HepG2 (cell line): Measurements from ENCODE around the gene GPC6. TPM values are rescaled to one million over a fixed set of nuclear protein-coding genes. Genes with fewer than 3 reads are reported as not detected.

ENCODE experiments used
- ATAC-seq: fragments of 200-7000 bp; cut with Tn5 transposase; 3 replicates; pipeline ENCODE4 v1.9.1; 2020; ENCODE audit warnings: mild to moderate bottlenecking, moderate library complexity
- BruUV-seq: library from RNA; stranded (reverse); fragments of 400-500 nt; replicated peaks from 2 replicates; lab custom pipeline; 2021; lab: Mats Ljungman, UMichigan
- CTCF ChIA-PET: fragments of 300-600 bp; formaldehyde crosslinking; extraction: SDS; loops from one replicate; lab custom pipeline; 2021; ENCODE audit warnings: low total read pairs, inconsistent platforms, low intra/inter-chr PET ratio; lab: Yijun Ruan, JAX
- POLR2A ChIA-PET: fragments of 350-600 bp; sonication (Branson Sonifier 250); formaldehyde crosslinking; loops from one replicate; lab custom pipeline; 2020; ENCODE audit warnings: antibody characterized with exemption, inconsistent platforms; lab: Yijun Ruan, JAX
- DNase-seq: peaks from one replicate; pipeline ENCODE4 v3.0.0-alpha.2; 2015; ENCODE audit warnings: low spot score
- FAIRE-seq: peaks from 3 replicates; lab custom pipeline; 2011; peaks lifted over from hg19 to GRCh38; lab: Jason Lieb, UNC
- H2AFZ ChIP-seq: one replicate; pipeline ENCODE4 v1.6.1; 2011; ENCODE audit warnings: low read length, inconsistent platforms
- H3K27ac ChIP-seq: fragments of 300-600 bp; 3 replicates; pipeline ENCODE4 v1.8.0; 2011; ENCODE audit warnings: mixed run types, mild to moderate bottlenecking, mixed read lengths, low read length, inconsistent platforms; ENCODE audit not compliant: insufficient read depth; ENCODE audit errors: extremely low read length
- H3K27me3 ChIP-seq, 2 experiments: fragments of 200-600 bp in 1 of 2; 2 replicates in 1 of 2; 3 replicates in 1 of 2; pipeline versions ENCODE4 v1.6.0 to v1.8.0; 2011; ENCODE audit warnings: low read length in 2 of 2, mild to moderate bottlenecking in 2 of 2, moderate library complexity in 2 of 2, inconsistent platforms in 1 of 2; ENCODE audit not compliant: insufficient read depth in 2 of 2, control insufficient read depth in 1 of 2
- H3K36me3 ChIP-seq, 2 experiments: fragments of 200-600 bp in 1 of 2; replicated peaks in 1 of 2; 2 replicates in 1 of 2; 3 replicates in 1 of 2; pipeline versions ENCODE4 v1.5.1 to v1.8.0; 2011; ENCODE audit warnings: low read length in 2 of 2, inconsistent platforms in 1 of 2; ENCODE audit not compliant: insufficient read depth in 2 of 2, control insufficient read depth in 1 of 2
- H3K4me1 ChIP-seq: 2 replicates; pipeline ENCODE4 v1.5.1; 2012; ENCODE audit warnings: low read length, inconsistent platforms; ENCODE audit not compliant: insufficient read depth
- H3K4me2 ChIP-seq: 2 replicates; pipeline ENCODE4 v1.6.0; 2011; ENCODE audit warnings: low read depth, low read length, inconsistent platforms
- H3K4me3 ChIP-seq, 3 experiments: fragments of 200-600 bp in 1 of 3; sonication (generic), shearing (Covaris generic) in 1 of 3; replicated peaks in 1 of 3; 2 replicates each; pipeline ENCODE4 v1.5.1; 2011 to 2016; ENCODE audit warnings: low read length in 3 of 3, inconsistent platforms in 2 of 3, low read depth in 2 of 3, mild to moderate bottlenecking in 2 of 3, control low read depth in 1 of 3, mixed read lengths in 1 of 3; ENCODE audit not compliant: insufficient read depth in 1 of 3
- H3K79me2 ChIP-seq: one replicate; pipeline ENCODE4 v1.6.1; 2011; ENCODE audit warnings: low read length, inconsistent platforms; ENCODE audit not compliant: insufficient read depth
- H3K9ac ChIP-seq: 2 replicates; pipeline ENCODE4 v1.6.0; 2011; ENCODE audit warnings: mild to moderate bottlenecking, low read depth, low read length, inconsistent platforms; ENCODE audit not compliant: insufficient read depth
- H3K9me3 ChIP-seq: 2 replicates; pipeline ENCODE4 v1.5.1; 2012; ENCODE audit warnings: mild to moderate bottlenecking, low read length
- H4K20me1 ChIP-seq: 2 replicates; pipeline ENCODE4 v1.6.0; 2011; ENCODE audit warnings: inconsistent platforms, mild to moderate bottlenecking, low read length, moderate library complexity; ENCODE audit not compliant: insufficient read depth
- ARNT ChIP-seq: fragments of 450-650 bp; IDR thresholded peaks from 2 replicates; pipeline ENCODE4 v1.6.1; 2017
- DPF2 ChIP-seq: sonication (generic); formaldehyde crosslinking; IDR thresholded peaks from 2 replicates; pipeline ENCODE4 v1.4.0; 2020; ENCODE audit warnings: mild to moderate bottlenecking, low read depth, missing genetic modification reagents, borderline replicate concordance
- HHEX ChIP-seq: IDR thresholded peaks from 2 replicates; pipeline ENCODE4 v1.6.1; 2016; ENCODE audit warnings: control low read depth
- MAF1 ChIP-seq: sonication (generic); formaldehyde crosslinking; IDR thresholded peaks from 2 replicates; pipeline ENCODE4 v1.5.0; 2020; ENCODE audit warnings: missing genetic modification reagents, borderline replicate concordance
- MAFF ChIP-seq: IDR thresholded peaks from 2 replicates; pipeline ENCODE4 v1.6.1; 2011; ENCODE audit warnings: low read depth, low read length, improper control_type of control experiment
- MAFK ChIP-seq, 2 experiments: IDR thresholded peaks in 1 of 2; conservative IDR thresholded peaks in 1 of 2; 2 replicates each; pipeline ENCODE4 v1.6.1; 2011; ENCODE audit warnings: improper control_type of control experiment in 2 of 2, low read length in 2 of 2
- MBD4 ChIP-seq: IDR thresholded peaks from 2 replicates; pipeline ENCODE4 v1.6.1; 2012; ENCODE audit warnings: low read length, inconsistent platforms, borderline replicate concordance
- NFE2L2 ChIP-seq: fragments of 150-350 bp; IDR thresholded peaks from 2 replicates; pipeline ENCODE4 v1.6.1; 2014; ENCODE audit warnings: low read length
- PHF21A ChIP-seq: sonication (generic); formaldehyde crosslinking; IDR thresholded peaks from 2 replicates; pipeline ENCODE4 v1.5.0; 2020; ENCODE audit warnings: mild to moderate bottlenecking, missing genetic modification reagents
- RERE ChIP-seq: IDR thresholded peaks from 2 replicates; pipeline ENCODE4 v1.6.1; 2016; ENCODE audit warnings: low read depth, missing genetic modification reagents, missing compliant biosample characterization
- SMARCC2 ChIP-seq: fragments of 450-650 bp; IDR thresholded peaks from 2 replicates; pipeline ENCODE4 v1.6.1; 2017; ENCODE audit warnings: antibody characterized with exemption, mild to moderate bottlenecking
- SOX13 ChIP-seq, 3 experiments: fragments of 450-650 bp in 1 of 3; sonication (generic) in 1 of 3; formaldehyde crosslinking in 1 of 3; IDR thresholded peaks in 2 of 3; conservative IDR thresholded peaks in 1 of 3; 2 replicates each; pipeline versions ENCODE4 v1.5.0 to v1.6.1; 2016 to 2020; ENCODE audit warnings: antibody characterized with exemption in 1 of 3, mild to moderate bottlenecking in 1 of 3, missing compliant biosample characterization in 1 of 3, missing genetic modification reagents in 1 of 3, moderate library complexity in 1 of 3
- ZNF101 ChIP-seq: sonication (generic); formaldehyde crosslinking; IDR thresholded peaks from 2 replicates; pipeline ENCODE4 v1.4.0; 2020; ENCODE audit warnings: mild to moderate bottlenecking, low read depth, missing genetic modification reagents, borderline replicate concordance
- ZNF329 ChIP-seq: sonication (generic); formaldehyde crosslinking; IDR thresholded peaks from 2 replicates; pipeline ENCODE4 v1.9.0; 2021; ENCODE audit warnings: low read depth, mild to moderate bottlenecking, missing genetic modification reagents
- ZNF75D ChIP-seq: sonication (generic); formaldehyde crosslinking; IDR thresholded peaks from 2 replicates; pipeline ENCODE4 v1.8.1; 2023; ENCODE audit warnings: missing genetic modification reagents, mild to moderate bottlenecking, borderline replicate concordance
- ZZZ3 ChIP-seq: sonication (generic); formaldehyde crosslinking; IDR thresholded peaks from 2 replicates; pipeline ENCODE4 v1.4.0; 2020; ENCODE audit warnings: missing genetic modification reagents, mild to moderate bottlenecking, borderline replicate concordance
- WGBS: methylation state at CpG from one replicate; pipeline ENCODE4 v1.1.6; 2017; ENCODE audit warnings: low lambda C conversion rate; 5-methylcytosine and 5-hydroxymethylcytosine counted together
- in situ Hi-C: cut with HindIII; loops from 2 replicates; pipeline ENCODE4 v1.10.0; 2017; ENCODE audit warnings: low pct_unique_long_range_greater_than_20kb; ENCODE audit not compliant: extremely low pct_ligation_motif_present
- intact Hi-C: fragments of 100-400 bp; cut with micrococcal nuclease; formaldehyde crosslinking; loops from one replicate; pipeline ENCODE4 v1.10.0; 2022; ENCODE audit not compliant: unreplicated experiment
- polyA plus RNA-seq, 8 experiments: library from polyadenylated mRNA; depleted of rRNA in 3 of 8; stranded (reverse) in 7 of 8; unstranded in 1 of 8; fragments of >200 nt; fragmentation: Illumina TruSeq in 4 of 8; extraction: Trizol in 4 of 8; gene quantifications; 2 replicates each; pipeline versions ENCODE4 v1.2.1 to v1.2.3, GENCODE V29; 2011 to 2016; ENCODE audit warnings: low read depth in 4 of 8, missing spikeins in 1 of 8, mixed read lengths in 1 of 8; ENCODE audit not compliant: insufficient read depth in 1 of 8
- total RNA-seq, 5 experiments: library from RNA; depleted of rRNA; stranded (reverse); fragments of >200 nt; fragmentation: Illumina TruSeq; extraction: Trizol; gene quantifications; 2 replicates each; pipeline ENCODE4 v1.2.3, GENCODE V29; 2016; ENCODE audit warnings: low read depth in 1 of 5
- TF ChIP-seq, protein P1 (sequence below): sonication (generic); formaldehyde crosslinking; conservative IDR thresholded peaks from 2 replicates; pipeline ENCODE4 v1.4.0; 2020; ENCODE audit warnings: missing genetic modification reagents

Gene GPC6
- total and polyA plus RNA-seq, 2 of the 13 experiments (the other 11 are each of a cell fraction or from before 2014, with no cell fraction given) = 24.5 to 33.9 TPM

DNA sequence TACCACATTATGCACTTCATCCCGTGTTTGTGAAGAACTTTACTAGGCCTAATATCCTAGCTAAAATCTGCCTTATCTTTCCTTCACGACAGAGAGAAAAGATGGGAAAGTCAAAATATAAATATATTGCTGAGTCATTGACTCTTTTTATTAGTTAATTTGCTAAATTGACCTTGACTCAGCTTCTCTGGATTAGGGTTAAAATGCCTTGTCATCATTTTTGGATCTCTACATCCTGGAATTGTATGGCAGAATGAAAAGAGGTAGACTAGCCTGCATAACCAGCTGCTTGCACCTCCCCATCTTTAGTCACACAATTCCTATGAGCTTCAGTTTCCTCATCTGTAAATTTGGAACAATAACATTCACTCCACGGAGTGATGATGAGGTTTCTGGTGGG lies 972.5 kb downstream of the GPC6 start:
- intact Hi-C loops = no loop called here
- POLR2A ChIA-PET = no interaction called here
- no TSS peak for BruUV-seq

More for the DNA sequence above, 972.5 kb downstream of the GPC6 start:
- CTCF ChIA-PET = no interaction called here
- FAIRE-seq (no peak), DNase-seq (no peak), ATAC-seq (no peak)
- H4K20me1 ChIP-seq = no peaks in the 10 kb centered on the region
- H3K9me3 ChIP-seq = no peaks in the 10 kb centered on the region
- H2AFZ ChIP-seq = no peak overlapping the region
- no peaks in the 10 kb centered on the region for H3K79me2 ChIP-seq
- in situ Hi-C loops = loop anchor here (25.0 kb wide), 1 partner anchor 962 kb away; the partner anchor contains the start of gene GPC6
- H3K4me2 ChIP-seq = no peak overlapping the region
- H3K36me3 ChIP-seq = no peaks in the 10 kb centered on the region
- H3K4me3 ChIP-seq = no peak overlapping the region
- no peaks in the 10 kb centered on the region for H3K27me3 ChIP-seq
- no peaks in the 10 kb centered on the region for H3K4me1 ChIP-seq
- 96% methylated on average over 3 of the region's 3 CpGs for WGBS
- no peak overlapping the region for H3K27ac ChIP-seq
- no peak overlapping the region for H3K9ac ChIP-seq
- TF ChIP-seq MAFK (conservative IDR thresholded peaks at IDR 0.05 in 1 of 2, IDR thresholded peaks at IDR 0.05 in 1 of 2; ENCODE audit: low read length in 2 of 2) (peak; percentile 95 to 98), DPF2 (CRISPR knock-in tag) (no peak), MAF1 (no peak), PHF21A (no peak), ZNF101 (CRISPR knock-in tag) (no peak), MBD4 (no peak), SMARCC2 (no peak), MAFF (peak; percentile 98), SOX13 (IDR thresholded peaks at IDR 0.05) (no peak), SOX13 (CRISPR knock-in tag; conservative IDR thresholded peaks at IDR 0.05 in 1 of 2, IDR thresholded peaks at IDR 0.05 in 1 of 2) (no peak), ARNT (no peak), ZNF75D (CRISPR knock-in tag) (no peak), ZZZ3 (CRISPR knock-in tag) (no peak), RERE (CRISPR knock-in tag) (no peak), NFE2L2 (peak; percentile 88), ZNF329 (CRISPR knock-in tag) (no peak), HHEX (no peak)
- TF ChIP-seq, protein P1, sequence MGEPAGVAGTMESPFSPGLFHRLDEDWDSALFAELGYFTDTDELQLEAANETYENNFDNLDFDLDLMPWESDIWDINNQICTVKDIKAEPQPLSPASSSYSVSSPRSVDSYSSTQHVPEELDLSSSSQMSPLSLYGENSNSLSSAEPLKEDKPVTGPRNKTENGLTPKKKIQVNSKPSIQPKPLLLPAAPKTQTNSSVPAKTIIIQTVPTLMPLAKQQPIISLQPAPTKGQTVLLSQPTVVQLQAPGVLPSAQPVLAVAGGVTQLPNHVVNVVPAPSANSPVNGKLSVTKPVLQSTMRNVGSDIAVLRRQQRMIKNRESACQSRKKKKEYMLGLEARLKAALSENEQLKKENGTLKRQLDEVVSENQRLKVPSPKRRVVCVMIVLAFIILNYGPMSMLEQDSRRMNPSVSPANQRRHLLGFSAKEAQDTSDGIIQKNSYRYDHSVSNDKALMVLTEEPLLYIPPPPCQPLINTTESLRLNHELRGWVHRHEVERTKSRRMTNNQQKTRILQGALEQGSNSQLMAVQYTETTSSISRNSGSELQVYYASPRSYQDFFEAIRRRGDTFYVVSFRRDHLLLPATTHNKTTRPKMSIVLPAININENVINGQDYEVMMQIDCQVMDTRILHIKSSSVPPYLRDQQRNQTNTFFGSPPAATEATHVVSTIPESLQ (CRISPR knock-in tag) = no peak
